Endometrial microvascular endothelial cells (primary cell): ENCODE measurements around the gene PTPRM. TPM values are rescaled to one million over a fixed set of nuclear protein-coding genes. Genes with fewer than 3 reads are reported as not detected.

ENCODE experiments used
- in situ Hi-C: cut with HindIII; loops from 2 replicates; pipeline ENCODE4 v1.10.0; 2017; ENCODE audit warnings: low sequenced_read_pairs, low pct_unique_long_range_greater_than_20kb; ENCODE audit errors: inconsistent ontology term
- total RNA-seq: library from RNA; depleted of rRNA; stranded (reverse); fragments of >200 nt; gene quantifications from one replicate; pipeline ENCODE4 v1.2.3, GENCODE V29; 2015; ENCODE audit errors: inconsistent ontology term

PTPRM gene
- total RNA-seq, 1 donor from 2014 or later, result 59.6 TPM

DNA sequence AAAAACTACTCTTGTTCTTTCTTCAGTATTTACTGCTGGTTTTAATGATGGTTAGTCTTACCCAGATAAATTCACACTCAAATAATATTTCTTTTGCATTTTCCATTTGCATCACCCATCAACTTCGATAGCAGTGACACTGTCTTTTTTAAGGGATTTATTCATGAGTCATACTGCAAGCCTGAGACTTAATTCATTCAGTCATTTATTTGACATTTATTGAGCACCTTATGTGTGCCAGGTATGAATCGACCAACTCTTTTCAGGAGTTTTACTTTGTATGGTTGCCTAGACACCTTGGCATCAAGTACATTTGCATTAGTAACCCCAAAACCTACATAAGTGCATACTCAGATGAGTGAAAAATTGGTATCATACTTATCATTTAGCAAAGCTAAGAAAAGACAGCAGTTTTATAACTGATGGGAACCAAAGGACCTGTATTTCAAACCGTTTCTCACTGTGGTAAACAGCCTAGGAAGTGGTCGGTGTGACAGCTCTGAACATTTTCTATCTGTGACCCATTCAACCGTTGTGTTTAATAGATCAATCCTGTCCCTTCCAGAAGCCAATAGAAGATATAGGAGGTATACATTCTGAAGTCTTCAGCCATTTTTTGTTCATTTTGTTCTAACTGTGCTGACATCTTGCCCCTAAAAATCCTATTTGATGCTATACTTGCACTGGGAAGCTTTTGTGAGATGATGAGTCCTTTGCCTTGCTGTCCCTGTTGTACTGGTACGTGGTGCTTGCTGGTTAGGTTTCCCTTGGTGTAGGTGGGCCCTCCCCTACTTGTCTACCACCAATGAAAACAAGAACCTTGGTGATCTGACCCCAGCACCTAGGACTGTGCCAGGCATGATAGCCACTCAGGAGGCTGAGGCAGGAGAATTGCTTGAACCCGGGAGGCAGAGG is 557.4 kb downstream of the PTPRM start:
- in situ Hi-C loops, result no loop called here

DNA sequence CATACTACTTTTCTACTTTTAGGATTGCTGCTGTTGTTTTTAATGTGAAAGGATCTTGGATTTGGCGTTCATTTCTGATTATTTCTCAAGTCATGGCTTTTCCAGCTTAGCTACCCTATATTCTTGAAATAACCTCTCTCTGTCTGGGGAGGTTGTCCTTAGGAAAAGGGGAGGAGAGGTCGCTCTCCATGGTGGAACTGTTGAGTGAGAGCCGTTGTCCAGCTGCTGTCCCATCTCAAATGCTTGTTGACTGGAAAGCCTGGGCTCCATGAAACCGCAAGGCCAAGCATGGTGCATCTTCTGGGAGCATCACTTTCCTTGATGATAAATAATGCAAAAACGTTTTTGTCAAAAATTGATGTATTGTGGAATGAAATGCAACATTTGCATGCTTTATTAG is 563.0 kb downstream of the PTPRM start:
- in situ Hi-C loops, result no loop called here

GRCh38 chr18:8133032-8133431 is 565.9 kb downstream of the PTPRM start:
- in situ Hi-C loops, result no loop called here

- in situ Hi-C loops, result no loop called here
Observed at GRCh38 chr18:8133888-8134287, 566.8 kb downstream of the PTPRM start.

DNA sequence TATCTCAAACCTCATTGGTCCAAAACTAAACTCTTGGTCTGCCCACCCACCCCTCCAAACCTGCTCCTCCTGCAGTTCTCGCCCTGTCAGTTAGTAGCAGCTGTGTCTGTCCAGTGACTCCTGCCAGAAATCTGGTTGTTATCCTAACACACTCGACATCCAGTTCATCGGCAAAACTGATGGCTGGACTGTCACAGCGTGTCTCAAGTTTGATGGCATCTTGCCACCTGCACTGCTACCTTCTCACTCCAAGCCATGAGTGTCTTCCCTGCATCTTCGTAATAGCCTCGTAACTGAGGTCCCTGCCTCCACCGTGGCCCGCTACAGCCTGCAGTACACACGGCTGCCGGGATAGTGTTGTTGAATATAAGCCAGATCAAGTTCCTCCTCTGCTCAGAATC is 572.0 kb downstream of the PTPRM start:
- in situ Hi-C loops, result no loop called here

DNA sequence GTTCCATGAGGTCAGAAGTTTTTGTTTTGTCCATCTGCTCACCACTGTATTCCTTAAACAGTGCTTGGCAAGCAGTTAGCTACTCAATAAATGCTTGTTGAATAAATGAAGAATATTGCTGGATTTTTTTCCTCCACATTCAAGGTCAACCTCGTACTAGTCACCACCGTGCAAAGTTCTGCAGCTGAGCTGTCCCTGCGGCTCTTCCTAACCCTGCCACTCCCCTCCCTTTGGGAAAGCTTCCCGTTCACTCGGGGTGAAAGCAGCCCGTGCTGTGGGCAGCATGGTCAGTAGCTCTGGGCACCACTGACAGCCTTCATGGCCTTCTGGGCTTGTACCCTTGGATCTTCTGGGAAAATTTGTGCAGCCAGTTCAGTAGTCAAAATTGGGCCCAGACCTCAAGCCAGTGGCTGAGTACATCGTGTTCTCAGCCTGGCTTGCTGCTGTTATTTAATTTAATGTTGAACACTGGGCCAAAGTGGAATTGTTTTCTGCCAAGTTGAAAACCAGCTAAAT is 572.8 kb downstream of the PTPRM start:
- in situ Hi-C loops, result no loop called here

DNA sequence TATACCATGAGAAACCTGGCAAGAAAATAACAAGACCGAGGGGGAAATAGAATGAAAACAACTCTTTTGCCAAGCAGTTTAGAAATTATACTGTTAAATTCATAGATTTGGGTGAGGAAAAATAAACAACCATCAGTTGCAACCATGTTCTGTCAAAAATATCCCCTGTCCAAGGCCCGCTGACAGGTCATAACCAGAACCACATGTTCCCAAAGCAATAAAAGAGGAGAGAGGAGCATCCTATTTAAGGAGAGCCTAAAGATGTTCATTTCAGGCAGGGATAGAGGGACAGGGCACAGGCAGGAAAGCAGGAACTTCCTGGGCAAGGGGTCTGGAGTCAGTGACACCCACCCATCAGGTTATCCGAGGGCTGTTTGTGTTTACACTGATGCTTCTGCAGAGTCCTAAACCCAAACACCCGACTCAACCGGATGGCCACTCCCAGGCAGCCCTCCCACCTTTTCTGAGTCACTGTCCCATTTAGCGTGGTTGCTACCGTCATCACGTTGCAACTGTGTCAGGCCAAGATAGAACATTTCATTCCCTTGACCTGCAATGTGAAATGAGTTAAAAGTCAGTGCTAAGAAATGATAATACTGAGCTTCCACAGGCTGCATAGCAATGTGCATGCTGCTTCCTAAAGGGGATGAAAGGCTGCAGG is 573.9 kb downstream of the PTPRM start:
- in situ Hi-C loops, result no loop called here

DNA sequence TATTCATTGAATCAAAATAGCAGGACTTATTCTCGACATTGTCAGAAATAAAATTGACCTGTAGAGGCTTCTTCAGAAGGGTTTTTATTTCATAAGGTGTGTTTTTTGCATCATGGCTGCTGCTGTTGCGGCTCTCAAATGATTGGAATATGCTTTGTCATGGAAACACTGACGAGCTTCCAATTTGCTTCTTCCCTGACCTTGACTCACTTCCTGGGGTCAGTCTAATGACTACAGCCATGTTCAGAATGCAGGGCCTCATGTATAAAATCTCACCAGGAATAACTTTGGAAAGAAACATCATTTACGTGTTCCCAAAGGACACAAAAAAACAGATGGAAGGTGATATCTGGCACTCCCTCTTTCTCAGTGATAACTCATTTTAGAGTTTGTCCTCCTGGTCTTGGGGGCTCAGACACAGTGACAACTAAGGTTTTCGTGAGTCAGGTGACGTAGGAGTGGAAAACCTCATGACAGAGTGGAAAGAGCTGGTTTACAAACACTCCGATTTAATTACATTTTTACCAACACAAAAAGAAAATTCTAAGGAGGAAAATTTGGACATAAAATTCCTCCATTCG is 575.1 kb downstream of the PTPRM start:
- in situ Hi-C loops, result no loop called here

- in situ Hi-C loops, result no loop called here
Observed at GRCh38 chr18:8142932-8143331, 575.8 kb downstream of the PTPRM start.

DNA sequence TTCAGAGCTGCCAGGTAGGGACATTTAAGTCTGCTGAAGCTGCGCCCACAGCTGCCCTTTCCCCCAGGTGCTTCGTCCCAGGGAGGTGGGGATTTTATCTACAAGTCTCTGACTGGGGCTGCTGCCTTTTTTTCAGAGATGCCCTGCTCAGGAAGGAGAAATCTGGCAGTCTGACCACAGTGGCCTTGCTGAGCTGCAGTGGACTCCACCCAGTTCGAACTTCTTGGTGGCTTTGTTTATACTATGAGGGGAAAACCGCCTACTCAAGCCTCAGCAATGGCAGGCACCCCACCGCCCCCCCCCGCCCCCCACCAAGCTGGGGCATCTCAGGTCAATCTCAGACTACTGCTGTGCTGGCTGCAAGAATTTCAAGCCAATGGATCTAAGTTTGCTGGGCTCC is 584.1 kb downstream of the PTPRM start:
- in situ Hi-C loops, result no loop called here

- in situ Hi-C loops, result no loop called here
Observed at GRCh38 chr18:8153887-8154583, 586.9 kb downstream of the PTPRM start.

DNA sequence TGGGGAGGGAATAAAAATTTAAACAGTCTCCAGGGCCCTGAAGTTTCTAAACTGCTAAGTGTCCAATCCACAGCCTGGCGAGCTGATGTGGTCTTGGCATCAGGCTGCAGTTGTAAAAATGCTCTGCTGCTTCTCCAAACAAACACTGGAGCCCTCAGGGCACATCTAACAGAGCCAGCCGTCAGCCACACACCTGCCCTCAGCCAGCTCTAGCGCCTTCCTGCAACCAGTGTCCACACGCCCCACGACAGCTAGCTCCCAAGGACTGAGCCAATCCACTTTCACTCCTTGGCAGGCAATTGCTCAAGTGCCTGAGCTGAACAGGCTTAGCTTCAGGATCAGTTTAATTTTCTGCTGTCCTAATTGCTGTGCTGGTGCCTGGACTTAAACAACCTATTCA is 595.7 kb downstream of the PTPRM start:
- in situ Hi-C loops, result no loop called here

DNA sequence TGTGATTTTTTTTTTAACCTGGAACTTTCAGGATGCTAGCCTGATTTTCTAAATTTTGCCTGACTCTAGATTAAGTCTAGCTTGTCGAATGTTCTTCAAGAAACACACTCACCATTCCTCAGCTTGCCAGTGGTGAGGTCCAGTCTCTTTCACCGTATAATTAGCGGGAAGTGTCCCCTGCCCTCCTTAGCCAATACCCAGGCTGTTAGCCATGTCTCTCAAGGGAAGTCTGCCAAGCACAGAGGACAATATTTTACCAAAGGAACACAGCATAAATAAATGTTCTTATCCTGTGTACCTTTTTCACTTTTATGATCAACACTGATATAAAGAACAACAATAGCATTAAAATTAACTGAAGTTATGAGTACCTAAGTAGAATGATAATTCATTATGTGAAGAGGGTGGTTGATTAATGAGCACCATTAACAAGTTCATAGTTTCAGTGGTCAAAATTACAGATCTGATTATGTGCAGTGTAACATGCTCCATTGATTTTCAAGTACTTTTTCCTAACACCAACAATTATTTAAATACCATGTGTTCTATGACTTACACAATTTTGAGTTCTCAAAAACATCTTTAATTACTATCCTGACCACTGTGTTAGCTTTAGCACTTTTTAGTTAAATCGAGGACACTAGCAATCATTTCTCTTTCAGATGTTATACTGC is 596.3 kb downstream of the PTPRM start:
- in situ Hi-C loops, result no loop called here

DNA sequence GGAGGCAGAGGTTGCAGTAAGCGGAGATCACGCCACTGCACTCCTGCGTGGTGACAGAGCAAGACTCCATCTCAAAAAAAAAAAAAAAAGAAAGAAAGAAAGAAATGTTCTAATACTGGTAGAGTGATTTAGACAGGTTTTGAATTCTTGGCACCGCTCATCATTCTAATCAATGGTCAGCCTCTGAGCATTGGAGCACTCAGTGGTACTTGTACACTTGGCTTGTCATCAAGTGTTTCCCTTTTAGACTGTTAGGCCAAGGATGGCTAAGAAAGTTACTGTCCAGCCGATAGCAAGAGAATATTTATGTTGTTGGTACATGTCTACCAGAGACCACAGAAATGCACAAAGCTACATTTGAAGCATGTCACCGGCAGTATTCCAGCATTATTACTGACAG is 598.0 kb downstream of the PTPRM start:
- in situ Hi-C loops, result no loop called here

- in situ Hi-C loops, result no loop called here
Observed at GRCh38 chr18:8167026-8167425, 599.9 kb downstream of the PTPRM start.

- in situ Hi-C loops, result no loop called here
Observed at GRCh38 chr18:8167673-8168072, 600.6 kb downstream of the PTPRM start.

DNA sequence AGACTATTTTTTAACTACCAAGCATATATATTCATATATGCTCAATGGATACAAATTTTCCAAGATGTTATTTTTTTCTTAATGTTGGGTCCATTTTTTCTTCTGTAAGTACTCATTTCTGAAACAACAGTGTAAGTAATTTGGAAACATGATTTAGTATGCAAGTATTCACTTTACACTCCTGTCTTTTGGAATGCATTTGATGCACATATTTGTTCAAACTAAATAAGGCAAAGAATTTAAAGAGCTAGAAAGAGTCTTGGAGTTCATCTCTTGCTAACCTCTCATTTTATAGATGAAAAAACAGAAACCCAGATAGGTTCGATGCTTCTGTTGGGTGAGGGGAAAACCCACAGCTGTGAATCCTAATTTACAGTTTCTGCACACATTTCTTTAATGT is 602.6 kb downstream of the PTPRM start:
- in situ Hi-C loops, result no loop called here

- in situ Hi-C loops, result no loop called here
Observed at GRCh38 chr18:8174771-8175170, 607.7 kb downstream of the PTPRM start.
